Lower leg skin (tissue), 4 donors: ENCODE results near the gene LDHD. TPM values are rescaled to one million over a fixed set of nuclear protein-coding genes. Genes with fewer than 3 reads are reported as not detected.

ENCODE experiments used
- DNase-seq, 2 donors: peaks; one replicate each; pipeline ENCODE4 v3.0.0-alpha.2; 2019; ENCODE audit warnings: low spot score in 2 of 2
- H3K4me3 ChIP-seq: fragments of 200-600 bp; sonication (generic); 2 replicates; pipeline ENCODE4 v1.5.1; 2017; ENCODE audit warnings: mild to moderate bottlenecking, low read depth; ENCODE audit not compliant: poor library complexity, severe bottlenecking
- POLR2A ChIP-seq, 2 donors: fragments of 450-650 bp; IDR thresholded peaks; one replicate each; pipeline ENCODE4 v1.6.1; 2016 to 2017; ENCODE audit warnings: antibody characterized with exemption in 2 of 2, mild to moderate bottlenecking in 1 of 2, moderate library complexity in 1 of 2
- WGBS, 2 donors: methylation state at CpG; one replicate each; pipeline ENCODE4 v1.1.5; 2018; 5-methylcytosine and 5-hydroxymethylcytosine counted together
- intact Hi-C: fragments of 100-400 bp; cut with DNase I; formaldehyde crosslinking; loops from one replicate; pipeline ENCODE4 v1.15.0; 2023; ENCODE audit warnings: low total_unique reads
- total RNA-seq, 4 donors: library from RNA; depleted of rRNA; stranded (reverse); fragments of >200 nt; gene quantifications; one replicate each; pipeline ENCODE4 v1.1.0, GENCODE V29; 2016
- TF ChIP-seq, protein P1 (sequence below), 3 donors: fragments of 450-650 bp; IDR thresholded peaks; one replicate each; pipeline ENCODE4 v1.5.1; 2016; ENCODE audit warnings: antibody characterized with exemption in 3 of 3, mild to moderate bottlenecking in 3 of 3, moderate library complexity in 2 of 3

Gene LDHD
- total RNA-seq, result 10 to 100 TPM in 2 of 4 donors, 1 to 10 TPM in 2; 5.9 to 21.9 (median 8.9) TPM

DNA sequence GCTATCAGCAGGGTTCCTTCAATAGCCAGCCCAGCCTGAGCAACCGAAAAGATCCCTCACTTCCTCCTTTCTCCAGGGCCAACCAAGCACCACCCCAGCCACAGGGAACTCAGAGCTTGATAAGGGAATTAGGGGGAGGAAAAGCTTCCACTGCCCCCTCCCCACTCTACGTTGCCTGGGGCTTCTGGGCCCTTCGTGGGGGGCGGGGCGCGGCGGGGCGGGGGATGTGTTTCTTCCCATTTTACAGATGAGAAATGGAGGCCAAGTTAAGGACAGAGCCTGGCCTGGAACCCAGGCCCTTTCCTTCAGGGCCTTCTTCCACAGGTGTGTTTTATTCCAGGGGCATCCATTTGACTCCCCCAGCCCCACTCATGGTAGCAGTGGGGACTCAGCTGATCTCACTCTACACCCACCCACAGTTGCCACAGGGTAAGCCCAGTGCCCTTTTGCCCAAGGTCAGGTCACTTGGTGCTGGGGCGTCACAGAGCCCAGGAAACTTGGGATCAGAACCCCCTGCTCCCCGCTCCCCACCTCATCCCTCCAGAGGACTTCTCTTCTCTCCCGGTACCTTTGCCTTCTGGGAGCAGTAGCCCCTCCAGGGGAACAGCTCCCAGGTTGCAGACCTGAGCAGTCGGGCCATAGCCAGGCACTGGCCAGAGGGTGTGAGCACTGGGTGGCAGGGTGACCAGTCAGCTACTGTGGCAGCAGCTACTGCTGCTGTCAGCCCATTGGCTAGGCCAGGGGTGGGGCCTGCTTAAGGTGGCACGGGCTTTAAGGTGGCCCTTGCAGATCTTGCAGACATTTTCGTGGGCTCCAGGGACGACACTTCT lies at the start of gene LDHD:
Gene LDHD, minus strand, starts transcription at position 700 of the 830 bp plus-strand sequence. Its CDS starts 60 bp downstream, at position 640.
- TF ChIP-seq POLR2A (IDR thresholded peaks at IDR 0.05), result no peak
- TF ChIP-seq, protein P1, sequence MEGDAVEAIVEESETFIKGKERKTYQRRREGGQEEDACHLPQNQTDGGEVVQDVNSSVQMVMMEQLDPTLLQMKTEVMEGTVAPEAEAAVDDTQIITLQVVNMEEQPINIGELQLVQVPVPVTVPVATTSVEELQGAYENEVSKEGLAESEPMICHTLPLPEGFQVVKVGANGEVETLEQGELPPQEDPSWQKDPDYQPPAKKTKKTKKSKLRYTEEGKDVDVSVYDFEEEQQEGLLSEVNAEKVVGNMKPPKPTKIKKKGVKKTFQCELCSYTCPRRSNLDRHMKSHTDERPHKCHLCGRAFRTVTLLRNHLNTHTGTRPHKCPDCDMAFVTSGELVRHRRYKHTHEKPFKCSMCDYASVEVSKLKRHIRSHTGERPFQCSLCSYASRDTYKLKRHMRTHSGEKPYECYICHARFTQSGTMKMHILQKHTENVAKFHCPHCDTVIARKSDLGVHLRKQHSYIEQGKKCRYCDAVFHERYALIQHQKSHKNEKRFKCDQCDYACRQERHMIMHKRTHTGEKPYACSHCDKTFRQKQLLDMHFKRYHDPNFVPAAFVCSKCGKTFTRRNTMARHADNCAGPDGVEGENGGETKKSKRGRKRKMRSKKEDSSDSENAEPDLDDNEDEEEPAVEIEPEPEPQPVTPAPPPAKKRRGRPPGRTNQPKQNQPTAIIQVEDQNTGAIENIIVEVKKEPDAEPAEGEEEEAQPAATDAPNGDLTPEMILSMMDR (IDR thresholded peaks at IDR 0.05), result no peak
- intact Hi-C loops, result loop anchor here (10.0 kb wide), 1 partner anchor 301 kb away; no protein-coding TSS in a partner anchor
- DNase-seq, result peak; percentile 71 to 93
- 45 to 48% methylated on average over 15 of the region's 15 CpGs for WGBS, 2 donors
- no peak within 1 kb of the TSS for H3K4me3 ChIP-seq

DNA sequence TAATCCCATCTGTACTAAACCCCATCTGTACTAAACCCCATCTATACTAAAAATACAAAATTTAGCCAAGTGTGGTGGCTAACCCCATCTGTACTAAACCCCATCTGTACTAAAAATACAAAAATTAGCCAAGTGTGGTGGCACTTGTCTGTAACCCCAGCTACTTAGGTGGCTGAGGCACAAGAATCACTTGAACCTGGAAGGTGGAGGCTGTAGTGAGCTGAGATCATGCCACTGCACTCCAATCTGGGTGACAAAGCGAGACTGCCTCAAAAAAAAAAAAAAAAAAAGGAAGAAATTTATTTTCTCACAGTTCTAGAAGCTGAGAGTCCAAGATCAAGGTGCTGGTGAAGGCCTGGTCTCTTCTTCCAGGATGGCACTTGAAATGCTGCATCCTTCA lies 43.8 kb upstream of the LDHD start:
- intact Hi-C loops, result no loop called here
- DNase-seq, result no peak
- 100% methylated on average over 1 of the region's 1 CpG for WGBS, 2 donors
- no peak for TF ChIP-seq POLR2A (IDR thresholded peaks at IDR 0.05)
- TF ChIP-seq, protein P1 (IDR thresholded peaks at IDR 0.05), result no peak
- H3K4me3 ChIP-seq, result no peak overlapping the region

DNA sequence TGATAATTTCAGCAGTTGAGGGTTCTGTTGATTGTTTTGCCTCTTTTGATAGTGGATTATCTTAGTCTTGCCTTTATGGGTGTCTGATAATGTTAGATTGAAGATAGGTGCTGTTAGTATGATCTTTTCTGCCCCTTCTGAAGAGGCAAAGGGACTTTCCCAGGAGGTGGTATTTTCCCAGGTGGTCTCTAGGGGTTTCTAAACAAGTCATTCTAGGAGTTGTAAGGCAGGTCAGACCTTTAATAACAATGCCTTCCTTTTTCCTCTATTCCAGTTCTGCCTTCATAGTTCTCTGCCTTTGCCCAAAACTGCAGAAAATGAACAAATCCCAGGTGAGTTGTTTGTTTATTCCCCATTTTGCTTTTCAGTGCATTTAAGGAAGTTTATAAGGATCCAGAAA lies 36.1 kb upstream of the LDHD start:
- H3K4me3 ChIP-seq, result no peak overlapping the region
- TF ChIP-seq, protein P1 (IDR thresholded peaks at IDR 0.05), result no peak
- no peak for TF ChIP-seq POLR2A (IDR thresholded peaks at IDR 0.05)
- DNase-seq, result no peak
- intact Hi-C loops, result no loop called here

- H3K4me3 ChIP-seq, result no peak overlapping the region
- TF ChIP-seq, protein P1 (IDR thresholded peaks at IDR 0.05), result no peak
- TF ChIP-seq POLR2A (IDR thresholded peaks at IDR 0.05), result no peak
- DNase-seq, result no peak
- WGBS, 2 donors, result 49 to 68% methylated on average over 2 of the region's 2 CpGs
- intact Hi-C loops, result no loop called here
These were observed 35.2 kb upstream of the LDHD start for GRCh38 chr16:75151798-75152197.

DNA sequence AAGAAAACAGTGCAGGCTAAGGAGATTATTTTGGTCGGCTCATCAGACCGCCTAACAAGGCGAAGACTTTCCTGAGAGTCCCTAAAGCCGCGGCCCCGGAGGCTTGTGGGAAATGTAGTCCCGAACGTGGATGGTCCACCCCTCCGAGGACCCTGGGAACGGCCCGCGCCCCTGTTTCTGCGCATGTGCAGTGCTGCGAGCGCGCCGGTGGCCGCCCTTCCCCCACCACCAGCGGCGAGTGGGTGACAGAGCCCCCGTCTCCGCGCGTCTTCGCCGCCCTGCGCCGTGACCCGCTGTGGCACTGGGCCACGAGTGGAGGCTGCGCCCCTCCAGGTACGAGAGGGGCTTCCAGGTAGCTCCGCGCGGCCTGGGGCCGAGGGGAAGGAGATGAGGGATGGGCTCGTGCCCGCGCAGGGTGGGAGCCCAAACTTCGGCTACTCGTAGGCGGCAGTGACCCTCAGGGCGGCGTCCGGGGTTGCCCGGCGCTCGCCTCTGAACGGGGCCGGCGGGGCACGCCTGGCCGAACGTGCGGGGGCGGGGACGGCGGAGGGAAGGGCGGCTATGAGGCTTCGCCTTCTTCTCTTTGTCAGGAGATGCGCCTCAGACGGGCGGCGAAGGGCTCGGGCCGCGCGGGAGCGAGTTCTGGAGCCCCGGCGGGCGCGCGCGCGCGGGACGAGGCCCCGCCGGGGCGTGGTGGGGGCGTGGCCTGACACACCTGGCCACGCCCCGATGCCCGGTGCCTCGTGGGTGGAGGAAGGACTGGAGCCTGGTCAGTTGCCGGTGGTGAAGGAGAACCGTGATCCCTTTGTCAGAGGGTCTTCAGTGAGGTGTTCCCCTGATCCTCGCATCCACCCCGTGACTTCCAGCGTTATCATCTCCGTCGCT lies 32.0 kb upstream of the LDHD start, which contains the start of gene ZFP1:
Gene ZFP1, plus strand, starts transcription at position 214 of the 885 bp plus-strand sequence. CDS start 4,428 bp downstream, outside the sequence.
- peak; percentile 94 to 99 for DNase-seq
- TF ChIP-seq, protein P1 (IDR thresholded peaks at IDR 0.05), result peak in 1 of 3 donors; percentile 41
- TF ChIP-seq POLR2A (IDR thresholded peaks at IDR 0.05), result no peak
- H3K4me3 ChIP-seq, result peak within 1 kb of the TSS; percentile 96
- intact Hi-C loops, result no loop called here
- 0 to 2% methylated on average over 49 to 59 of the region's 93 CpGs for WGBS, 2 donors
